Fibroblast of skin of left quadriceps (primary cell): ENCODE results near the gene STAB1.
"Not testable (repeated sequence)": the region's sequence is repeated elsewhere in the genome, so short reads cannot be mapped to it uniquely, and the experiment has no call there.

Experiments used
- DNase-seq, 2 experiments: peaks; one replicate each; pipeline ENCODE4 v3.0.0-alpha.2; 2013; ENCODE audit warnings: low read depth in 2 of 2

STAB1 gene

DNA sequence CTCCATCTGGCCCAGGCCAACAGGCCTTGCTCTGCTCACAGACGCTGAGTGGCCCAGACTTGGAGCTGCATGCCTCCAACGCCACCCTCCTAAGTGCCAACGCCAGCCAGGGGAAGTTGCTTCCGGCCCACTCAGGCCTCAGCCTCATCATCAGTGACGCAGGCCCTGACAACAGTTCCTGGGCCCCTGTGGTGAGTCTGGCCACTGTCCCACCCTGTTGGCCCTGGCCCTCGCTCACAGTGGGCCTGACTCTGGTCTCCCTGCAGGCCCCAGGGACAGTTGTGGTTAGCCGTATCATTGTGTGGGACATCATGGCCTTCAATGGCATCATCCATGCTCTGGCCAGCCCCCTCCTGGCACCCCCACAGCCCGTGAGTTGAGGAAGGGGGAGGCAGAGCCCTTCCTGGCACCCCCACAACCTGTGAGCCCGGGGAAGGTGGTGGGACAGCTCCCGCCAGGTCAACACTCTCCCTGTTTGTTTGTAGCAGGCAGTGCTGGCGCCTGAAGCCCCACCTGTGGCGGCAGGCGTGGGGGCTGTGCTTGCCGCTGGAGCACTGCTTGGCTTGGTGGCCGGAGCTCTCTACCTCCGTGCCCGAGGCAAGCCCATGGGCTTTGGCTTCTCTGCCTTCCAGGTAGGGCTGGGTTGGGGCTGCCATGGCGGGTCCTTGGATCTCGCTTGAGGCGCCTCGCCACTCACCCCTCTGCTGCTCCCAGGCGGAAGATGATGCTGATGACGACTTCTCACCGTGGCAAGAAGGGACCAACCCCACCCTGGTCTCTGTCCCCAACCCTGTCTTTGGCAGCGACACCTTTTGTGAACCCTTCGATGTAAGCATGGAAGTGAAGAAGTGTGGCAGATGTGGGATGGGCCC lies 28.5 kb downstream of the STAB1 start:
- DNase-seq = no peak

DNA sequence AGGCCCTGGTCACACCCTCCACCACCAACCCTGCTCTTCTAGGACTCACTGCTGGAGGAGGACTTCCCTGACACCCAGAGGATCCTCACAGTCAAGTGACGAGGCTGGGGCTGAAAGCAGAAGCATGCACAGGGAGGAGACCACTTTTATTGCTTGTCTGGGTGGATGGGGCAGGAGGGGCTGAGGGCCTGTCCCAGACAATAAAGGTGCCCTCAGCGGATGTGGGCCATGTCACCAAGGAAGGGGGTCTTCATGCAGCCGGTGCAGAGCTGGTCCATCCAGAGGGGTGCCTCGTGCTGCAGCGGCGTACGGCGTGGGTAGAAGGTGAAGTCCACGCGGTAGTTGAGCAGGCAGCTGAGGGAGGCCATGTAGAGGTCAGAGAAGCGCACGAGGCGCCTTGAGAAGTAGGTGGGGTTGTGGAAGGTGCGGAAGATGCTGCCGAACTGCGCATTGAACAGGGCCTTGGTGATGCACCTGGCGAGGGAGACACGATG lies 29.2 kb downstream of the STAB1 start:
- no peak for DNase-seq

DNA sequence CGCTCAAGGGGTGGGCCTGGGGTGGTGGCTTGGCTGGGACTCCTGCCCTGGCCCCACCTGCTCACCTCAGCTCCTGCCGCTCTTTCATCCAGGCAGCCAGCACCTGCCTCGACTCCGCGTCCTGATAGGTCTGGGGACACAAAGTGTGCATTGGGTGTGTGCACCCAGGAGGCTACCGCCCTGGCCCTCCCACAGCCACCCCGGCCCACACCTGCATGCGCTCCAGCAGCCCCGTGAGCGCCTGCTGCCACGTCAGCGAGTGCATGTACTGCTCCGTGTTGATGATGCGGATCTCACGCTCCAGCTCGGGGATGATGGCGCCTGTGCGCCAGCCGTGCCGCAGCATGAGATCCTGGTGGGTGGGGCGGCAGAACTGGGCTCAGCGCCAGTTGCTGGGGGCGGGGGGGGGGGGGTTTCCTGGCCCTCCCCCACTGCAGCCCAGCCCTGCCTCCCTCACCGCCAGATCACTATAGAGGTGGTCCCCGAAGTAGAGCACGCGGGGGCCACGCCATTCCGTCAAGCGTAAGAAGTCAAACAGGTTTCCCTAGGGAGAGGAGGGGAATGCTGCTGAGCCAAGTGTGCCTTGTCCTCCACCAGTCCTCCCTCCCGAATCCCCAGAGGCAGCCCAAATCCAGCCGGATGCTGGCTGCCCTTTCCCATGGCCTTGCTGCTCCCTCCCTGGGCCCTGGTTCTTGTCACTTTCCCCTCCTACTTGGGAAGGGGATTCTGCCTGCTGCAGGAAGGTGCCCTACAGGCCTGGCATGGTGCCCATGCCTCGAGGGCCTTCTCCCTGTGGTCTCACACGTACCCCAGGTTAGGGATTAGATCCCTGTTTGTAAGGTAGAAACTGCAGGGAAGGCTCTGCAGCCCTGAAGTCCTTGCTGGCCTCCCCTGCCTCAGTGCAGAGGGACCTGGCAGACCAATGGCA lies 29.9 kb downstream of the STAB1 start:
- DNase-seq = no peak

DNA sequence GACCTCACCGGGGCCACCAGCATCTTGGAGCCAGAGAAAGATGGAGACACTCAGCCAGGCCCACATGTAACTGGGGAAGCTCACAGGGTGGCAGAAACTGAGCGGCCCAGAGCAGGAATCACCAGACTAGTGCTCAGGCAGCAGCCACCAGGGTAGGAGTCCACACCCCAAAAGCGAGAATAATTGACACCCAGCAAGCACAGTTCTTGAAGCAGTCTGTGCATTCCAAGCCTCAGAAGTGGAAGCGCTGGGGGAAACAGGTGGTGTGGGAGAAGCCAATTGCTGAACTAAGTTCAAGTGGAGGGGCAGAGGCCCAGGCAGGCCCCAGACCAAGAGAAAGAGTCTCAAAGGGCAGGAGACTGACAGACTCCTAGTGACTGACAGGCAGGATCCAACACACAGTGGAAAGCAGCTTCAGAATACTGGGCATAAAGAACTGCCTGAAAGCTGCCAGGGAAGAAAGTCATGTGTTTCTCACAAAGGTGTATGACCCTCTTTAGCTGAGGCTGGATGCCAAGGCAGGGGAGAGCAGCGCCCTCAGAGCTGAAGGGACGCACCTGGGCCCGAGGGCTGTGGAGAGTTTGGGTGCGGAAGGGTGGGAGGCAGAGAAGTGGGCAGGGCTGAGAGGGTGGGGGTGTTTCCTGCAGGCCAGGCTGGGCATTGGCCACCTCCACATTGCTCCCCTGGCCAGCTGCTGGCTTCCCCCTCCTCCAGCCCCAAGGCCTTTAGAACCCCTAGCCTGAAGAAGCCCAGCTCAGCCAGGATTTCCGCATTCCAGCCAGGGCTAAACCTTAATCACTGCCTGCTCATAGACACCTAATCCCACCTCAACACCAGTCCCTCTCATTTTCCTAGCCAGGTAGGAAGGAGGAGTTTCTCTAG lies 30.8 kb downstream of the STAB1 start:
- no peak for DNase-seq

DNA sequence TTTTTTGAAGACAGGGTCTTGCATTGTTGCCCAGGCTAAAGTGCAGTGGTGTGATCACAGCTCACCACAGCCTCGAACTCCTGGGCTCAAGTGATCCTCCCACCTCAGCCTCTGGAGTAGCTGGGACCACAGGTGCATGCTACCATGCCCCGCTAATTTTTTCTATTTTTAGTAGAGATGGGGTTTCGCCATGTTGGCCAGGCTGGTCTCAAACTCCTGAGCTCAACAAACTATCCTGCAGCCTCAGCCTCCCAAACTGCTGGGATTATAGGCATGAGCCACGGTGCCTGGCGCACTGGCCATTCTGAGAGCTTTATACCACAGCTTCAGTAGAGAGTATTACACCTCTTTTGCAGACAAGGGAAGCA lies 31.5 kb downstream of the STAB1 start:
- not testable (repeated sequence) for DNase-seq

DNA sequence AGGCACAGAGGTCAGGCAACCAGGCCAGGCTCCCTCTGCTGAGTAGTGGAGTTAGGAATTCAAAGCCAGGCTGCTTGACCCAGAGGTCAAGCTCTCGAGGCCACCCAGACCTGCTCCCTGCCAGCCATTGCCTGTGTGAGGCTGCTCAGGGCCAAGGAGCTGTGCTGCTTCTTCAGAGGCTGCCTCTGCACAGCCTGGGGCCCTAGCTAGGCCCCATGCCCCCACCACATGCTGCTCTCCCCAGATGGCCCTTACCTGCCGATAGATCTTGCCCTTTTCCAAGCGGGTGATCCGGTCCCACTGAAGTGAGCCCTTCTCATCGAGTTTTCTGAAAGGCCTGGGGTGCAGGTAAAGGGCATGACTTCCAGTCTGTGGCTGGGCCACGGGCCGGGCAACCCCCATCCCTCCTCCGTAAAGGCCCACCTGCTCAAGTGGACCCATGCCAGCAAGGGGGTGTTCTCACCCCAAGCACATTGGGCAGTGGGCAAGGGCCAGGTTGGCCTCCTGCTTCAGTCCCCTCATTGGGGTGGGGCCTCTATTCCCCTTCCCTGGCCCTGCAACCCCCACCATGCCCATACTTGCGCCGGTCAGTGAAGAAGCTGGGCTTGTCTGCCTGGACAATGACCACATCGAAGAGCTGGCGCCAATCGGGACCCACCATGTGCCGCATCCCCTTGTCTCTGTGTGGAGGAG lies 32.0 kb downstream of the STAB1 start:
- no peak for DNase-seq

DNA sequence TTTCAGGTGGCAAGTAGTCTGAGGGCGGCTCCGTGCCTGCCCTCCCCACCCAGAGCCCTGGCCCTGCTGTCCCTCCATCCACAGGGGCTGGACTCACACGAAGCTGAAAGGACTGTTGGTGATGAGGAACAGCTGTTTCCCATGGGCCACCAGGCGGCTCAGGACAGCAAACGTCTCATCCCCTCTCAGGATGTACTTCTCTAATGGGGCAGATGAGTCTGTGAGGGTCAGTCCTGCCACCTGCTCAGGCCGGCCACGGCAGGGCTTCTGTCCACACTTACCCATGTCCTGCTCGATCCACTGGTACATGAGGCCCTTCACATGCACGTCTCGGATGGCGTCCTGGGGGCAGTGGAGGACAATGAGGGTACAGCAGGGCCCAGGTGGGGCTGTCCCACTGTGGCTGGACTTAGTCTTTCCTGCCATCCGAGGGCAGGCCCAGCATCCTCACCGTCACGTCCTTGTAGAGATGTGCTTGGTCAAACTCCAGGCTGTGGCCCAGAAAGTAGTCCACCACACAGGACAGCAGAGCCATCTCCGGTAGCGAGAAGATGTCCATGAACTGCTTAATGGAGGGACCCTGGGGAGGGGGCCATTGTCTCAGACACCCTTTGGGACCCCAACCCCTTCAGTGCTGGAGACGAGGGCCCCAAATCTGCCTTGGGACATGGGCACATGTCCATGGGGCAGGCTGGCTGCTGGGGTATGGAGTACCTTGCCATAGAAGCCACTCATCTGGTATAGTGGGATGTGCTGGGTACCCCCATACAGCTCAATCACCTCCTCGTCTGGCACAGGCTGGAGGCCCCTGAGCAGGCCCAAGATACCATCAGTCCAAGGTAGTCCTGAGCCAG lies 32.8 kb downstream of the STAB1 start:
- no peak for DNase-seq

DNA sequence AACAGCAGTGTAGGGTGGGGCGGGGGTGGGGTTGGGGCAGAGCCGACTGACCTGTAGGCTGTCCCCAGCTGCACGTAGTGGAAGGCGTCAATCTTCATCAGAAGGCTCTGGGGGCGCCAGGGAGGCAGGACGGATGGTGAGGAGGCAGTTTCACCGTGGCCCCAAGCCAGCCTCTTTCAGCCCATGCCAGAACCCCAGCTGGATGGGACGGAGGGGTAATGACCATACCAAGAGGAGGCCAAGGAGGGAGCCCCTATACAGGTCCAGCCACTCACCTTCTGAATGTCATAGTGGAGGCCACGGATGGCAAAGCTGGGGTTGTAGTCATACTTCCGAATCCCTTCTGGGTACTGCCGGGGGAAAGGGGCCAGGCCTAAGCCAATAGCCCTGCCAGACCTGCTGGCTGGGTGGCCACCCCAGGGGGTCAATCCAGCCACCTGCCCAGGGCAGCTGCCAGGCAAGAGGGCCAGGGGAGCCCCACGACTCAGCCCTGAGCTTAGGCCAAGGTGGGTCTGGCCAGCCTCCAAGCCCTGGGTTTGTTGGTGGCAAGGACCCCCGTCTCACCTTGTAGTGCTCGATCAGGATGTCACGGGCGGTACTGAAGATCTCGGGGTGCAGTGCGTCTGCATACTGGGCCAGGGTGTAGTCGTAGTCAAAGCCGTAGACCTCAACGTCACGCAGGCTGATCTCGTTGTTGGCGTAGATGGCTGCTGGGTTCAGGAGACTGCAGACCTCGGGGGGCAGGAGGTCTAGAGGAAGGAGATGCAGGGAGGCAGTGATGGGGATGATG lies 33.6 kb downstream of the STAB1 start:
- no peak for DNase-seq

DNA sequence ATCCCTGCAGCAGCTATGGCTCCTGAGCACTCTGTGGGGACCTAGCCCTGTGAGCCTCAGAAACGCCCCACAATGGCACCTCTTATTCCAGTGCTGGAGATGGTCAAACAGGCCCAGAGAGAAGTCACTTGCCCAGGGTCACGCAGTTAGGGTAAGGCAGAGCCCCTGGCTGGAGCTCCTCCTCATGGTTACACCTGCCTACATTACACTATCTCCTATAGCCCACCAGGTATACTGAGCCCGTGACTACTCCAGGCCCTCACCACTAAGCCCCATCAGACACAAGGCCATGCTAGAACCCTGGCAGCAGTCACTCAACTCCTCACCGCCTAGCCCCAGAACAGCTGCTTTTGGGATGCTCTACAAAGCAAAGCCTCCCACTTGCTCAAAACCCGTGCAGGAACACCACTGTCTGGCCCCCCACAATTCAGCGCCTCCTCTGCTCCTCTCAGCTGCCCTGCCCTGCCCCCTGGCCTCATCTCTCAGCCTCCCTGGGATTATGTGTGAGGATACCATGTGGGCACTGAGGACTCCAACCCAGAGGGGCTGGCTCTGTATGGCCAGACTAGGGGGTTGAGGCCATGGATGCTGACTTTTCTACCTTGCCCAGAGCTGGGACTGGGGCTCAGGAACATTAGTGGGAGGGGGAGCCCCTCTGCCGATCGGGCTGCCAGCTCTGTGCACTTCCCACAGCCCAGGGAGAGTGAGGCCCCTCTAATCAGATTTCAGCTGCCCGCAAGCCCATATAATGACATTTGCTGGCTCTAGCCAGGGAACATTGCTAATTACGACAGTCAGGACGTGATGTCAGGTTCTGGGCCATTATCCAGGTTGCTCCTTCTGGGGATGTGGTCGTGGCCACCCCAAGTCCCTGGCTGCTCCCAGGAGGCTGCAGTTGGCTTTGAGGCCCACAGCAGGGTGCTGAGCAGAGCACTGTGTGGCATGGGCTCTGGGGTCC lies 34.5 kb downstream of the STAB1 start:
- no peak for DNase-seq

DNA sequence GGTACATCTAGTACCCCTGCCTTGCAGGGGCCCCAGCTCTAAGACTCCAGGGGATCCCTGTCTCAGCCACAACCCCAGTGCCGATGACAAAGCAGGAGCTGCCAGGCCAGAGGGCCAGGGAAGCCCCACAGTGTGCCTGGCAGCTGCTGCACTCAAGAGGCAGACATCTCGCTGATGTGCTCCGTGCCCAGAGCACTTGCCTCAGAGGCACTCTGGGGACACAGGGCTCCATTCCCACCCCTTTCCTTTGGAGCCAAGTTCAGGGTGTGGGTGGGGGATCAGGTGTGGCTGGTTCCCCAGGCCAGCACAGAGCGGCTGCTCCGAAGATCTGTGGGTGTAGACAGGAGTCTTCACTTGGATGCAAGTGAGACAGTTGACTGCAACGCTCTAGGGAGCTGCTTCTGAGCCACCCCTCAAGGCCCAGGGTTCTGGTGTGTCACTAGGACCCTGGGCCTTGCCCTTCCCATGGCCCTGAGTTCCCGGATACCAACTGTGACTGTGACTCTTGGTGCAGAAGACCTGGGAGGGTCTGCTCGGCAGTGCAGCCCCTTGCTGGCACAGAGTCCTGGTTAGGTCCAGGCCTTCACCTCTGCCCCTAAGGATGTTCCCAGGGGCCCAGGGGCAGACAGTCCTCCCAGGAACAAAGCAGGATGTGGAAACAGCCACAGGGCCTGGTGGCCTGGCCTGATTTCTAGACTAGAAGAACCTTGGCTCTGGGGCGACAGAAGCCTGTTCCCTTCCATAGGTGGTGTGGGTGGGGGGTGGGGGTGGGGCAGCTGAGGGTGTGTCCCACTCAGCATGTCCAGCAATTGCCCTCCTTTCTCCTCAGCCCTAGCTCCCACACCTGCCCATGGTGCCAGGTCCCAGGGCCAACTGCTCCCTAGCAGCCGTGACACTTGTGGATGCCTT lies 36.0 kb downstream of the STAB1 start:
- DNase-seq = no peak

DNA sequence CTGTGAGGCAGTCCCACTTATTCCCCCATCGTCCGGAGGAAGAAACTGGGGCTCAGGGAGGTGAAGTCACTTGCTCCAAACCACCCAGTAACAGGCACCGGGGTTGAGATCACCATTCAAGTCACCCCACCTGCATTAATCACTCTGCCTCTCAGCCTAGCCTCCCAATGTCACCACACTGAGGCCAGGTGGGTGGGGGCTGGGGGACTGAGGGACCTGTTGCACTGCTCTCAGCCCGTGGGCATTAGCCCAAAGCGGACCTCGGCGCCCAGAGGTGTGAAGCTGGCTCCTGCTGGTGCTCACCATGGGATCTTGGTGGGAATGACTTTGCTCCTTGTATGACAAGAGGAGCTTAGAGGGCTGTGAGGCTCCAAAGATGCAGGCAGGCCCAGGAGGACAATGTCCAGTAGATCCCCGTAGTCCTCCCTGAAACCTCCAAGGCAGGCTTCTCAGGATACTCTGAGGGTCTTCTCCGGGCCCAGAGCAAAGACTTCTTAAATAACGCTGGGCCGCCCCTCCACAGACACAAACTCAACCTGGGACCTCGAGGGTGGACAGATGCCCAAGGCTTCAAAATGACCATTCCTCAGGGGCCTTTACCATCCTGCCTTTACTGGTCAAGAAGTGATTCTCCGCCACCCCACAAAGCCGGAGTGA lies 36.9 kb downstream of the STAB1 start:
- DNase-seq = no peak

DNA sequence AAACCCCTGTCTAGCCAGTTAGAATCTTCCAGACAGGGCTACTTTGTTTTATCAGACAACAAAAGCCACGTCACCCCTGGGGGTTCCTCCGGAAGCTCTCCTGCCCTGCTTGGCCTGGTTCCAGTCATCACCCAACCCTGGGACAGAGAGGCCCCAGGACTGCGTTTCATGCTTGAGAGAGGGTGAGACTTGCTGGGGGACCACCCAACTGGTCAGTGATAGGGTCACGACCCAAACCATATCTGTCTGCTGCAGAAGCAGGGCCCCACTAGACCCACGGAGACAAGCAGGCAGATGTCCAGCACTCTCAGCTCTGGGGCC lies 37.3 kb downstream of the STAB1 start:
- no peak for DNase-seq

DNA sequence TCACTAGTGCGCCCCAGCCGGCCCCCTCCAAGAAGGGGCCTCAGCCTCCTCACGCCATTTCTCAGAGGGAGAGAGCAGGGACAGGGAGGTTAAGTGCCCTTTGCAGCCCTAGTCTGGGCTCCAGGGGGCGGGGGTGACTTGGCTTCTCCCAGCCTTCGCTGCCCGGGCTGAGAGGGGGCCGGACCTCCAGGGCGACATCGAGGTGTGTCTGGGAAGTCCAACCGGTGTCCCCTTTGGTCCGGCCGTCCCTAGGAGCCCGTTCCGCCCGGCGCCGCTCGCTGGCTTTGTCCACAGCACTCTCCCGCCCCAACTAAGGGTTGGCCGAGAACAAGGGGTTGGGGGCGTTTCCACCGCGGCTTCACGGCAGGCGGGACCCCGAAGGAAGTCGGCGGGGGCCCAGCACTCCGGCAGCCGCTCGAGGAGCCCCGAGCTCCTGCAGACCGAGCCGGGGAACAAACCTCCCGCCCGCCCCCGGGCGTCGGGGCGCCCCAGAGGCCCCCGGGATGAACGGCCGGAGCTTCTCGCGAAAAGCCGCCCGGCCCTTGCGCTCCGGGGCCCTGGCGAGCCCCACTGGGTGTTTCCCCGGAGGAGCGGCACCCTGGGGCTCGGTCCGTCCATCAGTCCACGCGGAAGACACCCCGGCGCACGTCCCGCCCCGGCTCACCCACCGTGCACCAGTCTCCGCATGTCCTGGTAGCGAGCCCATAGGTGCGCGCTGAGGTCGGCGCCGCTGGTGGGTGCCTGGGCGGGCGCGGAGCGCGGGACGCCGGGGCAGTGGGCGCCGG lies 37.9 kb downstream of the STAB1 start:
- DNase-seq = no peak

DNA sequence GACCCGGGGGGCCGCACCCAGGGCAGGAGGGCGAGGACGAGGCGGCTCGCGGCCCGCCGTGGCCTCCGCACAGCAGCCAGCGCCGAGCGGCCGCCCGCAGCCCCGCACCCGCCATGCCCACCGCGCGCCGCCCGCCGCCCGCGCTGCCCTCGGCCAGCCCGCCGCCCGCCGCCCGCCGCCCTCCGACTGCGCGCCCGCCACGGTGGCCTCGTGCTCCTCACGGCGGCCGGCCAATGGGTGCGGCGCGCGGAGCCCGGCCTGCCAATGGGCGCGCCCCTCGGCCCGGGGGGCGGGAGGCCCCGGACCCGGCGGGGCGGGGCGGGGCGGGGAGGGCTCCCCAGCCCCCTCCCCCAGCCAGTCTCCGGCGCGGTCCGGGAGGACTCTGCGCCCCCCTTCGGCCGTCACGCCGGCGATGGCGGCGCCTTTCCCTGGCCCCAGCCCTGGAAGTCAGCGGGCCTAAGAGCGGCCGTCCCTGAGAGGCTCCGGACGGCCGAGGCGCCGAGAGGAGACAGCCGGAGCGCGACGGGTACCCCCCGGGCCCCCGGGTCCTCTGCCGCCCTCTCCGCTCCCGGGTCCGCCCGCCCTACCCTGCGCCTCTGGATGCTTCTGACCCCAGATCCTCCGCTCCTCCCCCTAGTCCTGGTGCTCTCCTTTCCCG lies 38.6 kb downstream of the STAB1 start, which contains the start of gene NT5DC2:
Gene NT5DC2 (minus strand): TSS at position 235 of the 658 bp plus-strand sequence. CDS start 120 bp downstream, at position 115.
- peak; percentile 52 to 55 for DNase-seq
